ENCODE measurements around the gene SLC9A9. TPM values are rescaled to one million over a fixed set of nuclear protein-coding genes. Genes with fewer than 3 reads are reported as not detected.

SLC9A9 gene
- total and polyA plus RNA-seq, 7 donors: 1.3 to 5.4 (median 2.9) TPM

- DNase-seq (no peak), ATAC-seq (no peak)
- Histone ChIP-seq H3K9me3 (no peaks in the 10 kb centered on the region), H3K27me3 (ENCODE audit: insufficient read depth in 3 of 3, low read length in 2 of 3) (no peaks in the 10 kb centered on the region), H3K36me3 (ENCODE audit: insufficient read depth in 1 of 2, low read depth in 1 of 2) (no peaks in the 10 kb centered on the region), H3K4me1 (no peaks in the 10 kb centered on the region), H3K4me3 (no peak overlapping the region), H3K27ac (no peak overlapping the region)
- intact Hi-C loops (cut with DNase I): no loop called here
- TF ChIP-seq CTCF (IDR thresholded peaks at IDR 0.05): no peak
- WGBS, 3 donors: 89 to 95% (median 93%) methylated on average over 3 of the region's 3 CpGs
These were observed 350.9 kb downstream of the SLC9A9 start for GRCh38 chr3:143497382-143497781.

- no peak for ATAC-seq
- Histone ChIP-seq H3K36me3 (ENCODE audit: insufficient read depth in 1 of 2, low read depth in 1 of 2) (no peaks in the 10 kb centered on the region), H3K4me1 (no peaks in the 10 kb centered on the region), H3K4me3 (no peak overlapping the region), H3K9me3 (no peaks in the 10 kb centered on the region), H3K27ac (no peak overlapping the region), H3K27me3 (ENCODE audit: insufficient read depth in 3 of 3, low read length in 2 of 3) (no peaks in the 10 kb centered on the region)
- no peak for TF ChIP-seq CTCF (IDR thresholded peaks at IDR 0.05)
- WGBS, 3 donors: 28 to 36% (median 34%) methylated on average over 1 of the region's 1 CpG
- DNase-seq: no peak
- intact Hi-C loops (cut with DNase I): no loop called here
These were observed 352.1 kb downstream of the SLC9A9 start for GRCh38 chr3:143496191-143496590.

GRCh38 chr3:143495527-143495926 is 352.7 kb downstream of the SLC9A9 start:
- Histone ChIP-seq H3K9me3 (no peaks in the 10 kb centered on the region), H3K27me3 (ENCODE audit: insufficient read depth in 3 of 3, low read length in 2 of 3) (no peaks in the 10 kb centered on the region), H3K4me1 (no peaks in the 10 kb centered on the region), H3K36me3 (ENCODE audit: insufficient read depth in 1 of 2, low read depth in 1 of 2) (no peaks in the 10 kb centered on the region), H3K4me3 (no peak overlapping the region), H3K27ac (no peak overlapping the region)
- intact Hi-C loops (cut with DNase I): no loop called here
- no peak for TF ChIP-seq CTCF (IDR thresholded peaks at IDR 0.05)
- no peak for ATAC-seq
- WGBS, 3 donors: 37 to 74% (median 50%) methylated on average over 2 of the region's 2 CpGs
- no peak for DNase-seq

- TF ChIP-seq CTCF (IDR thresholded peaks at IDR 0.05): no peak
- H3K36me3 ChIP-seq (ENCODE audit: insufficient read depth in 1 of 2, low read depth in 1 of 2): no peaks in the 10 kb centered on the region
- intact Hi-C loops (cut with DNase I): no loop called here
- no peaks in the 10 kb centered on the region for H3K4me1 ChIP-seq
- H3K27me3 ChIP-seq (ENCODE audit: insufficient read depth in 3 of 3, low read length in 2 of 3): no peaks in the 10 kb centered on the region
- DNase-seq (no peak), ATAC-seq (no peak)
- no peaks in the 10 kb centered on the region for H3K9me3 ChIP-seq
- H3K4me3 ChIP-seq: no peak overlapping the region
- H3K27ac ChIP-seq: no peak overlapping the region
These were observed 361.7 kb downstream of the SLC9A9 start for GRCh38 chr3:143486611-143487010.

- 77 to 85% (median 80%) methylated on average over 4 of the region's 4 CpGs for WGBS, 3 donors
- H3K36me3 ChIP-seq (ENCODE audit: insufficient read depth in 1 of 2, low read depth in 1 of 2): no peaks in the 10 kb centered on the region
- intact Hi-C loops (cut with DNase I): no loop called here
- no peaks in the 10 kb centered on the region for H3K9me3 ChIP-seq
- no peaks in the 10 kb centered on the region for H3K4me1 ChIP-seq
- no peak for TF ChIP-seq CTCF (IDR thresholded peaks at IDR 0.05)
- DNase-seq (no peak), ATAC-seq (no peak)
- no peak overlapping the region for H3K27ac ChIP-seq
- no peaks in the 10 kb centered on the region for H3K27me3 ChIP-seq (ENCODE audit: insufficient read depth in 3 of 3, low read length in 2 of 3)
- H3K4me3 ChIP-seq: no peak overlapping the region
These were observed 363.3 kb downstream of the SLC9A9 start for GRCh38 chr3:143484846-143485512.

Data from psoas muscle (tissue), 8 donors.